CD4-positive, alpha-beta memory T cell (primary cell): Measurements from ENCODE around the gene DONSON. TPM values are rescaled to one million over a fixed set of nuclear protein-coding genes. Genes with fewer than 3 reads are reported as not detected.
"Not testable (repeated sequence)": the region's sequence is repeated elsewhere in the genome, so short reads cannot be mapped to it uniquely, and the experiment has no call there.

ENCODE experiments used
- CTCF ChIA-PET: fragments of 350-600 bp; sonication (Branson Sonifier 250); formaldehyde crosslinking; loops from one replicate; lab custom pipeline; 2021; ENCODE audit warnings: inconsistent platforms; ENCODE audit not compliant: partially characterized antibody; lab: Charles Lee
- POLR2A ChIA-PET: fragments of 350-600 bp; sonication (Branson Sonifier 250); formaldehyde crosslinking; loops from one replicate; lab custom pipeline; 2021; ENCODE audit not compliant: partially characterized antibody; lab: Charles Lee
- DNase-seq, 5 donors: peaks; one replicate each; pipeline versions ENCODE4 v3.0.0 to v3.0.0-alpha.2; 2020 to 2022; ENCODE audit warnings: mixed read lengths in 1 of 5
- H3K27ac ChIP-seq: one replicate; pipeline ENCODE4 v1.7.0; 2013; ENCODE audit warnings: low read depth, low read length
- H3K27me3 ChIP-seq: 2 replicates; pipeline ENCODE4 v1.7.0; 2013; ENCODE audit warnings: mild to moderate bottlenecking, low read length, moderate library complexity; ENCODE audit not compliant: insufficient read depth
- H3K36me3 ChIP-seq: 2 replicates; pipeline ENCODE4 v1.7.0; 2013; ENCODE audit warnings: mild to moderate bottlenecking, low read length, moderate library complexity; ENCODE audit not compliant: insufficient read depth
- H3K4me1 ChIP-seq: 2 replicates; pipeline ENCODE4 v1.7.0; 2013; ENCODE audit warnings: mild to moderate bottlenecking, low read length, moderate library complexity; ENCODE audit not compliant: insufficient read depth
- H3K4me3 ChIP-seq, 2 donors: one replicate each; pipeline ENCODE4 v1.7.0; 2013; ENCODE audit warnings: low read length in 2 of 2, mild to moderate bottlenecking in 1 of 2
- H3K9me3 ChIP-seq, 2 donors: one replicate each; pipeline ENCODE4 v1.7.0; 2013; ENCODE audit warnings: low read length in 2 of 2, control low read depth in 1 of 2; ENCODE audit not compliant: control insufficient read depth in 1 of 2
- H3K27ac Mint-ChIP-seq, 7 donors: one replicate each; pipeline ENCODE4 v1.8.0; 2020 to 2021; ENCODE audit warnings: mixed read lengths in 7 of 7, mild to moderate bottlenecking in 6 of 7, inconsistent platforms in 3 of 7, moderate library complexity in 3 of 7
- H3K27me3 Mint-ChIP-seq, 2 donors: one replicate each; pipeline ENCODE4 v1.8.0; 2020 to 2021; ENCODE audit warnings: mixed read lengths in 2 of 2
- H3K36me3 Mint-ChIP-seq, 2 donors: one replicate each; pipeline ENCODE4 v1.8.0; 2020 to 2021; ENCODE audit warnings: mixed read lengths in 2 of 2, inconsistent platforms in 1 of 2, mild to moderate bottlenecking in 1 of 2
- H3K4me1 Mint-ChIP-seq, 4 donors: one replicate each; pipeline ENCODE4 v1.8.0; 2020 to 2021; ENCODE audit warnings: mixed read lengths in 4 of 4, mild to moderate bottlenecking in 1 of 4
- H3K4me3 Mint-ChIP-seq, 8 donors: one replicate each; pipeline ENCODE4 v1.8.0; 2020 to 2021; ENCODE audit warnings: mixed read lengths in 8 of 8, mild to moderate bottlenecking in 7 of 8, moderate library complexity in 6 of 8, inconsistent platforms in 3 of 8
- H3K9me3 Mint-ChIP-seq, 8 donors: one replicate each; pipeline ENCODE4 v1.8.0; 2020 to 2021; ENCODE audit warnings: mixed read lengths in 8 of 8, mild to moderate bottlenecking in 5 of 8, inconsistent platforms in 3 of 8, moderate library complexity in 1 of 8
- intact Hi-C: fragments of 100-400 bp; cut with micrococcal nuclease; formaldehyde crosslinking; loops from one replicate; pipeline ENCODE4 v1.15.1; 2023
- polyA plus RNA-seq, 2 donors: library from polyadenylated mRNA; unstranded; fragments of 300-500 nt; fragmentation: Illumina TruSeq; gene quantifications; one replicate each; pipeline ENCODE4 v1.2.3, GENCODE V29; 2021
- total RNA-seq, 2 experiments: library from RNA; stranded (reverse); gene quantifications; one replicate each; pipeline ENCODE4 v1.2.3, GENCODE V29; 2021

Gene DONSON
- total and polyA plus RNA-seq, 4 experiments from 2014 or later, result 2.2 to 13.7 (median 7.5) TPM

- Mint-ChIP-seq H3K4me1 (peaks cover 7 to 18% (median 10%) of the 10 kb centered on the region in 4 donors), H3K4me3 (no peak overlapping the region), H3K27me3 (no peaks in the 10 kb centered on the region), H3K27ac (no peak overlapping the region), H3K9me3 (no peaks in the 10 kb centered on the region), H3K36me3 (peaks cover 0 to 10% of the 10 kb centered on the region in 2 donors)
- ChIA-PET POLR2A (interaction anchor here (1.3 kb wide), 1 partner anchor 41 kb away, joined by 4 read pairs; the partner anchor contains the start of gene SON), CTCF (interaction anchor here (2.4 kb wide), 1 partner anchor 10 kb away, joined by 7 read pairs; no protein-coding TSS in a partner anchor)
- H3K4me1 ChIP-seq, result peaks cover 12% of the 10 kb centered on the region
- intact Hi-C loops, result no loop called here
- H3K4me3 ChIP-seq, result no peak overlapping the region
- H3K36me3 ChIP-seq, result no peaks in the 10 kb centered on the region
- DNase-seq, result no peak
- H3K27me3 ChIP-seq, result no peaks in the 10 kb centered on the region
- no peaks in the 10 kb centered on the region for H3K9me3 ChIP-seq
- no peak overlapping the region for H3K27ac ChIP-seq
These were observed 4.0 kb downstream of the DONSON start for GRCh38 chr21:33584455-33584854.

DNA sequence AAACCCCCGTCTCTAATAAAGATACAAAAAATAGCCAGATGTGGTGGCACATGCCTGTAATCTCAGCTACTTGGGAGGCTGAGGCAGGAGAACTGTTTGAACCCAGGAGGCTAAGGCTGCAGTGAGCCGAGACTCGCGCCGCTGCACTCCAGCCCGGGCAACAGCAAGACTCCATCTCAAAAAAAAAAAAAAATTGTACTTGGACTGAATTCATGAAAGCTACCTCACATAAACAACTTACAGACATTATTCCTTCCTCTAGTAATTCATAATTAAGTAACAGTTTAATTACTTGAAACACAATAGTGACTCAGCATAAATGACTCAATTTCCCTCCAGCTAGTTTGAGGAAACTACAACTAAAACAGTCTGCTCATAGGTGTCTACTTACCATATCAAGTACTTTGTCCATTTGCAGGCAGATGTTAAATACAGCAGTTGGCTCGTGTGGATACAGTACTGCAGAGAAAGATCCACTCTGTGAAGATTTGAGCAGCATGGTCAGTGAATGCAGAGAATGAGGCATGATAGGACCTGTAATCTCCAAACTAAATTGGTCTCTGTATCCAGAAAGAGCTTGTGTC, 9.4 kb downstream of the DONSON start:
- no peak overlapping the region for H3K4me3 ChIP-seq
- H3K9me3 Mint-ChIP-seq, result no peaks in the 10 kb centered on the region
- no peaks in the 10 kb centered on the region for H3K4me1 ChIP-seq
- no peaks in the 10 kb centered on the region for H3K27me3 Mint-ChIP-seq
- ChIA-PET POLR2A (interaction anchor here (1.6 to 1.7 kb wide), 2 partner anchors 10 to 36 kb away, joined by 3 to 13 read pairs; partner anchors contain the start of gene DONSON), CTCF (interaction anchor here (0.6 kb wide), 1 partner anchor 25 kb away, joined by 3 read pairs; no protein-coding TSS in a partner anchor)
- peaks cover 0 to 7% (median 1%) of the 10 kb centered on the region in 4 donors for H3K4me1 Mint-ChIP-seq
- H3K9me3 ChIP-seq, result no peaks in the 10 kb centered on the region
- H3K27ac Mint-ChIP-seq, result peak overlapping the region in 4 of 7 donors; percentile 20 to 37 (median 32)
- H3K27me3 ChIP-seq, result no peaks in the 10 kb centered on the region
- intact Hi-C loops, result no loop called here
- no peak for DNase-seq
- H3K27ac ChIP-seq, result no peak overlapping the region
- no peak overlapping the region for H3K4me3 Mint-ChIP-seq
- peaks cover 18% of the 10 kb centered on the region for H3K36me3 ChIP-seq
- peaks cover 18 to 41% of the 10 kb centered on the region in 2 donors for H3K36me3 Mint-ChIP-seq

- Histone ChIP-seq H3K4me3 (no peak overlapping the region), H3K4me1 (no peaks in the 10 kb centered on the region), H3K27ac (no peak overlapping the region), H3K36me3 (peaks cover 26% of the 10 kb centered on the region), H3K27me3 (no peaks in the 10 kb centered on the region), H3K9me3 (no peaks in the 10 kb centered on the region)
- POLR2A ChIA-PET, result interaction anchor here (1.6 to 1.7 kb wide), 2 partner anchors 11 to 35 kb away, joined by 3 to 13 read pairs; partner anchors contain the start of gene DONSON
- Mint-ChIP-seq H3K36me3 (peaks cover 18 to 48% of the 10 kb centered on the region in 2 donors), H3K27ac (no peak overlapping the region), H3K4me1 (peaks cover under 1 to 10% (median 2%) of the 10 kb centered on the region in 4 donors), H3K27me3 (no peaks in the 10 kb centered on the region), H3K9me3 (no peaks in the 10 kb centered on the region), H3K4me3 (no peak overlapping the region)
- DNase-seq, result no peak
- intact Hi-C loops, result no loop called here
- CTCF ChIA-PET, result no interaction called here
These were observed 10.3 kb downstream of the DONSON start for GRCh38 chr21:33578214-33578613.

DNA sequence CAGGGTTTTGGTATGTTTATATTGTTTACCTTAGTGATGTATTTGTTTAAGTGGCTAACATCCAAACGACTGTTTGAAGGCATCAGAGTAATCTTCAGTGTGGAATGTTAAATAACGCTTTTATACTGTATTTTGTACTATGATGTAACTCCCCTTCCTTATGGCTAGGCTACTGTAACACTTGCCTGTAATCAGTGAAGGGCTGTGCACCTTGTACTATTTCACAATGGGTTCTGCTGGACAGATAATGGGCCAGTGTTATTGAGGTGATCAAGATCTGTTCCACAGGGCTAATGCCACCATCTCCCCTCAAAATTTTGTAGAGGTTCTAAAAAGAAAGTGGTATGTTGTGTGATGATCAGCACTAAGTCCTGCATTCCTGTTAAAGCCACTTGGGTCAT, 11.7 kb downstream of the DONSON start:
- peak overlapping the region in 3 of 7 donors; percentile 37 to 48 (median 38) for H3K27ac Mint-ChIP-seq
- H3K36me3 Mint-ChIP-seq, result peaks cover 22 to 60% of the 10 kb centered on the region in 2 donors
- H3K4me3 Mint-ChIP-seq, H3K27me3 Mint-ChIP-seq, H3K4me1 ChIP-seq, H3K9me3 Mint-ChIP-seq, H3K27ac ChIP-seq, H3K9me3 ChIP-seq, DNase-seq, intact Hi-C loops, POLR2A ChIA-PET, H3K4me3 ChIP-seq, CTCF ChIA-PET, H3K27me3 ChIP-seq: not testable (repeated sequence)
- peaks cover 0 to 10% (median 5%) of the 10 kb centered on the region in 4 donors for H3K4me1 Mint-ChIP-seq
- H3K36me3 ChIP-seq, result peaks cover 38% of the 10 kb centered on the region

GRCh38 chr21:33572350-33572749, 16.1 kb downstream of the DONSON start:
- H3K27ac Mint-ChIP-seq, result peak overlapping the region in 6 of 7 donors; percentile 5 to 78 (median 47)
- H3K27me3 Mint-ChIP-seq, result no peaks in the 10 kb centered on the region
- H3K36me3 Mint-ChIP-seq, result peaks cover 40 to 73% of the 10 kb centered on the region in 2 donors
- intact Hi-C loops, result loop anchor here (2.0 kb wide), 1 partner anchor 14 kb away; no protein-coding TSS in a partner anchor
- peaks cover 10% of the 10 kb centered on the region for H3K4me1 ChIP-seq
- no peak overlapping the region for H3K4me3 Mint-ChIP-seq
- CTCF ChIA-PET, result interaction anchor here (0.5 to 2.8 kb wide), 3 partner anchors 33 to 801 kb away, joined by 3 to 19 read pairs (median 4); partner anchors contain the start of gene PAXBP1
- H3K9me3 Mint-ChIP-seq, result no peaks in the 10 kb centered on the region
- POLR2A ChIA-PET, result interaction anchor here (0.8 to 1.4 kb wide), 2 partner anchors 16 to 29 kb away, joined by 3 to 5 read pairs; partner anchors contain the start of genes DONSON and SON
- no peak for DNase-seq
- H3K4me3 ChIP-seq, result no peak overlapping the region
- peaks cover 8 to 25% (median 15%) of the 10 kb centered on the region in 4 donors for H3K4me1 Mint-ChIP-seq
- H3K36me3 ChIP-seq, result peaks cover 74% of the 10 kb centered on the region
- H3K27me3 ChIP-seq, result no peaks in the 10 kb centered on the region
- H3K9me3 ChIP-seq, result no peaks in the 10 kb centered on the region
- H3K27ac ChIP-seq, result no peak overlapping the region

GRCh38 chr21:33569991-33570390, 18.5 kb downstream of the DONSON start:
- intact Hi-C loops, result loop anchor here (2.0 kb wide), 1 partner anchor 17 kb away; no protein-coding TSS in a partner anchor
- H3K4me1 Mint-ChIP-seq, result peaks cover 16 to 40% (median 22%) of the 10 kb centered on the region in 4 donors
- CTCF ChIA-PET, result interaction anchor here (1.6 kb wide), 1 partner anchor 36 kb away, joined by 6 read pairs; no protein-coding TSS in a partner anchor
- no peak overlapping the region for H3K4me3 Mint-ChIP-seq
- H3K36me3 ChIP-seq, result peaks cover 64% of the 10 kb centered on the region
- no peaks in the 10 kb centered on the region for H3K9me3 ChIP-seq
- POLR2A ChIA-PET, result interaction anchor here (1.3 to 1.9 kb wide), 3 partner anchors 19 to 28 kb away, joined by 4 to 8 read pairs (median 4); partner anchors contain the start of genes DONSON, GART and SON
- peaks cover 19% of the 10 kb centered on the region for H3K4me1 ChIP-seq
- H3K27me3 Mint-ChIP-seq, result no peaks in the 10 kb centered on the region
- H3K4me3 ChIP-seq, result no peak overlapping the region
- H3K36me3 Mint-ChIP-seq, result peaks cover 30 to 68% of the 10 kb centered on the region in 2 donors
- no peak for DNase-seq
- H3K27ac Mint-ChIP-seq, result peak overlapping the region in 6 of 7 donors; percentile 26 to 80 (median 48)
- no peaks in the 10 kb centered on the region for H3K9me3 Mint-ChIP-seq
- H3K27me3 ChIP-seq, result no peaks in the 10 kb centered on the region
- H3K27ac ChIP-seq, result peak overlapping the region; percentile 10

GRCh38 chr21:33568448-33568847, 20.0 kb downstream of the DONSON start:
- no peak overlapping the region for H3K4me3 Mint-ChIP-seq
- Histone ChIP-seq H3K9me3 (no peaks in the 10 kb centered on the region), H3K27me3 (no peaks in the 10 kb centered on the region), H3K27ac (no peak overlapping the region), H3K4me1 (peaks cover 20% of the 10 kb centered on the region), H3K4me3 (no peak overlapping the region), H3K36me3 (peaks cover 55% of the 10 kb centered on the region)
- intact Hi-C loops, result loop anchor here (2.0 kb wide), 1 partner anchor 16 kb away; no protein-coding TSS in a partner anchor
- ChIA-PET POLR2A (interaction anchor here (0.6 kb wide), 1 partner anchor 24 kb away, joined by 4 read pairs; no protein-coding TSS in a partner anchor), CTCF (no interaction called here)
- peaks cover 30 to 68% of the 10 kb centered on the region in 2 donors for H3K36me3 Mint-ChIP-seq
- H3K4me1 Mint-ChIP-seq, result peaks cover 17 to 42% (median 27%) of the 10 kb centered on the region in 4 donors
- no peaks in the 10 kb centered on the region for H3K27me3 Mint-ChIP-seq
- H3K9me3 Mint-ChIP-seq, result no peaks in the 10 kb centered on the region
- peak overlapping the region in 1 of 7 donors; percentile 53 for H3K27ac Mint-ChIP-seq
- no peak for DNase-seq
